KMS-11 (cell line): ENCODE measurements around the gene DBI.

Experiments
- H2AFZ ChIP-seq: fragments of 200-600 bp; sonication (generic); 2 replicates; pipeline ENCODE4 v1.6.1; 2016; ENCODE audit warnings: antibody characterized with exemption, mixed run types, low read depth
- H3K27ac ChIP-seq: fragments of 200-600 bp; sonication (generic); 2 replicates; pipeline ENCODE4 v1.6.1; 2016; ENCODE audit warnings: mild to moderate bottlenecking, mixed run types
- H3K27me3 ChIP-seq: fragments of 200-600 bp; sonication (generic); 2 replicates; pipeline ENCODE4 v1.6.1; 2017; ENCODE audit warnings: mild to moderate bottlenecking, low read depth, mixed run types, moderate library complexity; ENCODE audit not compliant: insufficient read depth
- H3K36me3 ChIP-seq: fragments of 200-600 bp; sonication (generic); 2 replicates; pipeline ENCODE4 v1.6.1; 2017; ENCODE audit warnings: mild to moderate bottlenecking, mixed run types; ENCODE audit not compliant: insufficient read depth
- H3K4me1 ChIP-seq: fragments of 200-600 bp; sonication (generic); 2 replicates; pipeline ENCODE4 v1.6.1; 2016; ENCODE audit warnings: mild to moderate bottlenecking, low read depth, mixed run types; ENCODE audit not compliant: poor library complexity, severe bottlenecking
- H3K4me2 ChIP-seq: fragments of 200-600 bp; sonication (generic); 2 replicates; pipeline ENCODE4 v1.7.0; 2016; ENCODE audit warnings: mild to moderate bottlenecking, mixed run types
- H3K4me3 ChIP-seq: fragments of 200-600 bp; sonication (generic); IDR thresholded peaks from 2 replicates; pipeline ENCODE4 v1.6.1; 2017; ENCODE audit warnings: low read depth, low read length, mixed read lengths; ENCODE audit not compliant: insufficient read depth
- H3K79me2 ChIP-seq: fragments of 200-600 bp; sonication (generic); 2 replicates; pipeline ENCODE4 v1.6.1; 2016; ENCODE audit warnings: low read depth, mixed run types; ENCODE audit not compliant: insufficient read depth
- H3K9ac ChIP-seq: fragments of 200-600 bp; sonication (generic); 2 replicates; pipeline ENCODE4 v1.6.1; 2016; ENCODE audit warnings: mild to moderate bottlenecking, mixed run types
- H4K20me1 ChIP-seq: fragments of 200-600 bp; sonication (generic); 2 replicates; pipeline ENCODE4 v1.6.1; 2016; ENCODE audit warnings: mild to moderate bottlenecking, mixed run types; ENCODE audit not compliant: insufficient read depth
- TF ChIP-seq, protein P1 (sequence below): fragments of 200-600 bp; sonication (generic); conservative IDR thresholded peaks from 2 replicates; pipeline ENCODE4 v1.6.1; 2017; ENCODE audit warnings: low read depth, mild to moderate bottlenecking, antibody characterized with exemption, low read length, moderate library complexity, mixed read lengths

The DBI gene

GRCh38 chr2:119421304-119421703 is 54.5 kb downstream of the DBI start:
- H3K4me3 ChIP-seq: no peak overlapping the region
- H2AFZ ChIP-seq: no peak overlapping the region
- H3K4me1 ChIP-seq: no peaks in the 10 kb centered on the region
- H3K27me3 ChIP-seq: no peaks in the 10 kb centered on the region
- TF ChIP-seq, protein P1, sequence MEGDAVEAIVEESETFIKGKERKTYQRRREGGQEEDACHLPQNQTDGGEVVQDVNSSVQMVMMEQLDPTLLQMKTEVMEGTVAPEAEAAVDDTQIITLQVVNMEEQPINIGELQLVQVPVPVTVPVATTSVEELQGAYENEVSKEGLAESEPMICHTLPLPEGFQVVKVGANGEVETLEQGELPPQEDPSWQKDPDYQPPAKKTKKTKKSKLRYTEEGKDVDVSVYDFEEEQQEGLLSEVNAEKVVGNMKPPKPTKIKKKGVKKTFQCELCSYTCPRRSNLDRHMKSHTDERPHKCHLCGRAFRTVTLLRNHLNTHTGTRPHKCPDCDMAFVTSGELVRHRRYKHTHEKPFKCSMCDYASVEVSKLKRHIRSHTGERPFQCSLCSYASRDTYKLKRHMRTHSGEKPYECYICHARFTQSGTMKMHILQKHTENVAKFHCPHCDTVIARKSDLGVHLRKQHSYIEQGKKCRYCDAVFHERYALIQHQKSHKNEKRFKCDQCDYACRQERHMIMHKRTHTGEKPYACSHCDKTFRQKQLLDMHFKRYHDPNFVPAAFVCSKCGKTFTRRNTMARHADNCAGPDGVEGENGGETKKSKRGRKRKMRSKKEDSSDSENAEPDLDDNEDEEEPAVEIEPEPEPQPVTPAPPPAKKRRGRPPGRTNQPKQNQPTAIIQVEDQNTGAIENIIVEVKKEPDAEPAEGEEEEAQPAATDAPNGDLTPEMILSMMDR: no peak
- H3K36me3 ChIP-seq: no peaks in the 10 kb centered on the region
- no peaks in the 10 kb centered on the region for H3K79me2 ChIP-seq
- H3K9ac ChIP-seq: no peak overlapping the region
- H3K27ac ChIP-seq: no peak overlapping the region
- no peaks in the 10 kb centered on the region for H4K20me1 ChIP-seq
- H3K4me2 ChIP-seq: no peak overlapping the region

DNA sequence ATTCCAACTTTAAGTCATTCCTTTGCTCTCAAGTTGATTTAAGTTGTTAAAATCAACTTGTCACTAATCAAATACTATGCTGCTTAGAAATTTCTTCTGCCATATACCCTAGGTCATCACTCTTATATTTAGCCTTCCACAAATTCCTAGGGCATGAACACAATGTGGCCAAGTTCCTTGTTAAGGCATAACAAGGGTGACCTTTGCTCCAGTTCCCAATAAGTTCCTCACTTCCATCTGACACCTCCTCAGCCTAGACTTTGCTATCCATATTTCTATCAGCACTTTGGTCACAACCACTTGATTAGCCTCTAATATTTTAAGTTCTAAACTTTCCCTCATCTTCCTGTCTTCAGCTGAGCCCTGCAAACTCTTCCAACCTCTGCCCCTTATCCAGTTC is 55.0 kb downstream of the DBI start:
- no peaks in the 10 kb centered on the region for H3K4me1 ChIP-seq
- no peak overlapping the region for H3K4me2 ChIP-seq
- no peak overlapping the region for H3K9ac ChIP-seq
- no peak overlapping the region for H3K4me3 ChIP-seq
- no peaks in the 10 kb centered on the region for H4K20me1 ChIP-seq
- no peak overlapping the region for H2AFZ ChIP-seq
- TF ChIP-seq, protein P1: no peak
- no peak overlapping the region for H3K27ac ChIP-seq
- H3K36me3 ChIP-seq: no peaks in the 10 kb centered on the region
- H3K79me2 ChIP-seq: no peaks in the 10 kb centered on the region
- no peaks in the 10 kb centered on the region for H3K27me3 ChIP-seq
